Measurements from ENCODE around the gene DNER.
"Not testable (repeated sequence)": the region's sequence is repeated elsewhere in the genome, so short reads cannot be mapped to it uniquely, and the experiment has no call there.

Gene DNER

DNA sequence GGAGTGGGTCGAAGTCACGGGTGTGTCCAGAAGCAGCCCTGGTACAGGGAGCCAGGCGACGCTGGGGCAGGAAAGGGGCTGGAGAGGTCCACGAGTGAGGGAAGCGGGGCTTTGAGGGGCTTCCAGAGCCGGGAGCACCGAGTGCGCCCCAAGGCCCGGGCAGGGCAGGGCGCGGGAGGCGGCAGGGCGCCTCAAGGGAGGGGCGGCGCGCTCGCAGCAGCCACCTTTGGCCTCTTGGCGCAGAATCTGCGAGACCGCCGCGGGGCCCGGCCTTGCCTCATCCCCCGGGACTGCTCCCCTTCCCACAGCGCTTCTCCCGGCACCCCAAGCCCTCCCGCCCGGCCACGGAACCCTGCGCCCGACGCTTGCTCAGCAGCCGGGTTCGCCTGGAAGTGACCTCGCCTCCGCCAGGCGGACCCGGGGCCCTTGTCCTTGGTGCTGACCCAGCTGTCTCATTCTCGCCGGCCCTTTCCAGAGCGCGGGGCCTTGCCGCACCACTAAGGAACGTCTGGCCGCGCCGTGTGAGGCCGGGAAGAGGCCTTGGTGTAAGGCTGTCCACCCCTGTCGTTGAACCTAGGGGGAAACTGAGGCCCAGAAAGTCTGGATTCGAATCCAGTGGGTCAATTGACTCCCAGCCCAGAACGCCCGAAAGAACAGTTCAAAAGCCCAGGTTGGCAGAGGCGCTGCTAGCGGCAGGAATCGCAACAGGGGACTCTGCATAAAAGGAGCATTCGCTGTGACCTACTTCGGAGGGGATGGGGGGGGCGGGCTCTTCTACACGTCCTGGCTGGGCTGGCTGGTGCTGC lies 584 bp upstream of the DNER start:
- peak; percentile 28 for DNase-seq (ENCODE audit: low read depth)

DNA sequence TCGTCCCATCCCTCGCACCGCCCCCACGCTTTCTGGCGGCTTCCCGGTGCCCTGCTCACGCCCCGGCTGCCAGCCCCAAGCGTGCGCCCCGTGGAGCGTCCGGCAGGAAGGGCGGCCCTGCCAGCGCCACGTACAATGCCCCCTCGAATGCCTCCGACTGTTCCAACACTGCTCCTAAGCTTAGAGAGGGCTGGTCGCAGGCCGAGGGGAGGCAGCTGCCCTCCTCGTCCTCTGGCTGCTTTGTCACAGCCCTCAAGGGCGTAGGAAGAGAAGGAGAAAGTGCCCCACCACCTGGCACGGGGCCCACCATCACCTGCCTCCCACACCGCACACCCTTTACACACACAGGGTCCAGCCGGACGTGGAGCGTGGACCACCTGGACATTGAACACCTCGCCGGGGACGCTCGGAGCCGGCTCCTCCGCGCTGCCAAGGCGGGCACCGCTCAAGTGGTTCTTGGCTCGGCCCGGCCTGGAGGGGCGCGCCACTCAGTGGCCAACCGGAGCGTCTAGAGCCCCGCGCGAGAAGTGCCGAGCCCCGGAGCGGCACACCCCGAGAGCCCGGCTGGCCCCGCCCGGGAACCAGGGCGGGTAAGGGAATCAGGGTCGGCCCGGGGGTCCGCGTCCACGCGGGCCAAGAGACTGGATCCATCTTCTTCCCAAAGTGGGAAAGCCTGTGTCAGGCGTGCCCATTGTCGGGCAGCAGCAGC lies 830 bp downstream of the DNER start:
- DNase-seq (ENCODE audit: low read depth): no peak

DNA sequence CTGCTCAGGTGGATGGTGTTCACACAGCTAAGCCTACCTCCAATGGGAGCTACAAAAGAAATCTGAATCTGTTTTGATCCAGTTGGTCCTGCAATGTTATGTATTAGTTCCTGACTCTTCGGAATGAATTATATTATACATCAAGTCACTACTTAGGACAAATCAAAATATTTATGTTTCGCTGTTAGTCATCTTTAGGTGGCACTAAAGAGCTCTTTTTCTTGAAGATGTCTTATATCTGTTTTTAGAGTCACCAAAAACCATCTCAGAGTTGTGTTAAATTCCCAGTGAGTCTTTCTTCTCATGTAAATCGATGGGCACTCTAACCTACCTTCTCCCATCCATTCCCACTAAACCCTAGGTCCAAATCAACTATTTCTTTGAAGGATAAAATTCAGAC lies 2.2 kb downstream of the DNER start:
- DNase-seq (ENCODE audit: low read depth): no peak

DNA sequence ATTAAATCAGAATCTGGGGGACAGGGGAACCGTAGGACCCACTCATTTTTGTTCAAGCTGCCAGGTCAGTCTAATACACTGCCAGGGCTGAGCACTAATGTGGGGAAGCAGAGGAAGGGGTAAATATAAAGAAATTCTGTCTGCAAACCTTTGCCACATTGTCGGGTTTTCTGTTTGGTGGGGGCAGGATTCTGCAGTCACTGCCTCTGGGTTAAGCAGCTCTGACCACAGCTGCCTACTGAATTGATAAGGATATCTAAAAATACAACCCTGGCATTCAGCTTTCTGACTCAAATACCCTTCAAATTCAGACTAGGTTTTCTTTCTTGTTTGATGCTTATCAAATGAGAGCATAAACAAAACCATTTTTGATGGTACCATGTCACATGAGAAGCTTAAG lies 6.0 kb downstream of the DNER start:
- no peak for DNase-seq (ENCODE audit: low read depth)

DNA sequence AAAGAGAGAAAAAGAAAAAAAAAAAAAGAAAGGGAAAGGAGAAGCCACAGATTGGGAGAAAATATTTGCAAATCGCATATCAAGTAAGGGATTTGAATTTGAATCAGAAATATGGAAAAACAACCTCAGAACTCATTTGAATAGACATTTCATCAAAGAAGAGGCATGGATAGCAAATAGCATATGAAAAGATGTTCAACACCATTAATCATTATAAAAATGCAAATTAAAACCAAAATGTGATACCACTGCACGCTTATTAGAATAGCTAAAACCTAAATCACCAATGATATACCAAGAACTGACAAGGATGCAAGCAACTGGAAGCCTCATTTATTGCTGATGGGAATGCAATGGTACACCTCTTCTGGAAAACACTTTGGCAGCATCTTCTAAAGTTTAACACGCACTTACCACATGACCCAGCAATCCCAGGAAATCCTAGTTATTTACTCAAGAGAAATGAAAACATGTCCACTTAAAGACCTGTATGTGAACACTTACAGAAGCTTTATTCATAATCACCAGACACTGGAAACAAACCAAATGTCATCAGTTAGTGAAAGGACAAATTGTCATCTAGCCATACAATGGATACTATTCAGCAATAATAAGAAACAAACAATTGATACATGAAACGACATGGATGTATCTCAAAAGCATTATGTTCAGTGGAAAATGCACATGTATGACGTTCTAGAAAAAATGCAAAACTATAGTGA lies 10.3 kb downstream of the DNER start:
- no peak for DNase-seq (ENCODE audit: low read depth)

DNA sequence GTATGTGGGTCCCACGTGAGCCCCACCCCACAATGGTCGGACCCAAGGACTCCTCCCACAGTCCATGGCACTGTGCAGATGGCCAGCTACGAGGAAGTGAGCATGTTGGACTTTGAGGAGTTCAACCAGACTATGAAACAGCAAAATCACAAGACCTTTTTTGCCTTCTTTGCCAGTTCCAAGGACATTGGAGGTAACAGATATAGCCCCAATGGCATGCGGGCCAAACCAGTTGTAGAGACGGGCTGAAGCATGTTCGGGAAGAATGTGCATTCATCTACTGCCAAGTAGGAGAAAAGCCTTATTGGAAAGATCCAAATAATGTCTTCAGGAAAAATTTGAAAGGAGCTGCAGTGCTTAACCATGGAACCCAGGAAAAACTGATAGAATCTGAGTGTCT lies 12.6 kb downstream of the DNER start:
- no peak for DNase-seq (ENCODE audit: low read depth)

DNA sequence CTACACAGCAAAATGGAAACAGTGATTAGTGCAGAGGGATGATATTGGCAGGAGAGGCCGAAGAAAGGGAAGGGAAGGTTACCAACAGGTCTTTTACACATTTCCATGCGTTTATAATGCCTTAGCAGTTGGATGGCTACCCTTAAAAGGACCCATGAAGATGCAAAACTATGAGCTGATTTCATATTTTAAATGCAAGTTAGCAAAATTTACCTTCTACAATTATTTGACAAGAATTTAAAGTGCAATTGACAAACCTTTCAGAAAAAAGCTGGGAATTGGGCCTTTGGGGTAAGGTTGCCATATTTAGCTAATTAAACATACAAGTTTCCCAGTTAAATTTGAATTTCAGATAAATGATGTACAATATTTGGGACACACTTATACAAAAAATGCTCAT lies 13.3 kb downstream of the DNER start:
- no peak for DNase-seq (ENCODE audit: low read depth)

DNA sequence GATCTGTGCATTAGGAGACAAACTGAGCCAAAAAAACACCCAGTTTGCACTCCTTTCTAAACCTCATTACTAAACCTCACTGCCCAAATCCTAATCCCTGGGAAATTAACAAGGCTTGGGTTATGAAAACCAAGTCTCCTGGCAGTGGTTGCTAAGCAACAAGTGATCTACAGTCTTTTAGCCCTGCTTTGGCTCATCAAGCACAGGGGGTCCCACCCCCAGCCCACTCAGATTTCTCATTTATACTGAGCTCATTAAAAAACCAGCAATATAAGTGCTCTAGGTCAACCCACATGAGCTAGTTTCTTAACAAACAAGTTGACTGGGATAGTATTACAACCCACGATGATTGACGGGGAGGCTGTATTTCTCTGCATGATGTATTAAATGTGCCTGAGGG lies 18.4 kb downstream of the DNER start:
- DNase-seq (ENCODE audit: low read depth): no peak

DNA sequence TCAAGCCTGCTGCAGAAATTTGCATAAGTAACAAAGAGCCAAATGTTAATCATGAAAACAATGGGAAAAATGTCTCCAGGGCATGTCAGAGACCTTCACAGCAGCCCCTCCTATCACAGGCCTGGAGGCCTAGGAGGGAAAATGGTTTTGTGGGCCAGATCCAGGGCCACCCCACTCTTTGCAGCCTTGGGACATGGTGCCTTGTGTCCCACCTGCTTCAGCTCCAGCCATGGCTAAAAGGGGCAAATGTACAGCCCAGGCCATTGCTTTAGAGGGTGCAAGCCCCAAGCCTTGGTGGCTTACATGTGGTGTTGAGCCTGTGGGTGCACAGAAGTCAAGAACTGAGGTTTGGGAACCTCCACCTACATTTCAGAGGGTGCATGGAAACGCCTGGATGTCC lies 20.5 kb downstream of the DNER start:
- not testable (repeated sequence) for DNase-seq (ENCODE audit: low read depth)

DNA sequence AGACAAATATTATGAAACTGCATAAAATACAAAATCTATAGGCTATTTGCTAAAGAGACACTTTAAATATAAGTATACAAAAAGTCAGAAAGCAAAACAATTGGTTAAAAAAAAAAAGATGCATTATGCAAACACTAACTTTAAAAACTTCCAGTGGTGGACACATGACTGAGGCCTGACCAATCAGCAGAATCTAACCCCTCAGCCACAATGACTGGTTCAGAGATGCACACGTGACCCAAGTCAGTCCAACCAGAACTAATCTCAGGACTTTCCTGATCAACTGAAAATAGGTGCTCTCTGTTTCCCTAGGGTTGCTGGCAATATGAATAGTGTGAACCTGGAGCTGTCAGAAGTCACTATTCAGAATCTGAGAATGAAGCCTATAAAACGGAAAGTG lies 22.7 kb downstream of the DNER start:
- DNase-seq (ENCODE audit: low read depth): no peak

DNA sequence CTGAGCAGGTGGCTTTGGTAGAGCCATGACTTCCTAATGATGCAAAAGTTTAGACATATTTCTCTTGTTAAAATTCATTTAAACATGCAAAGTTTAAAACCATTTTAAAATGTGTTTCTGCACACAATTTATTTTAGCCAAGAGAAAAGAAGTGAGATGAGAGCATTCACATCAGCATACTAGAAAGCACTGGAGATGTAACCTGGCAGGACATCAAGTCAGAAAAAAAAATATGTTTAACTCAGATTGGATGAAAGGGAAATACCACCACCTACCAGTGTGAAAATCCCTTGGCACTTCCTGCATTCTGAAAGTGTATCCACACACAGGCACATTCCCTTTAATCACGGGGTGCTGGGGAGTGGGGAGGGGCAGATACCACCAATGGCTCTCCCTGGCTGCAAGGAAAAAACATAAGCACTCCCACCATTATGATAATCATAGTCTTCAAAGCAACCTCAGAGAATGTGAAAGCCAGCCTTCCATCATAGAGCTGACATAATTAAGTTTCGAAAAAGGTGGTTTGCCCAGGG lies 25.0 kb downstream of the DNER start:
- DNase-seq (ENCODE audit: low read depth): no peak

DNA sequence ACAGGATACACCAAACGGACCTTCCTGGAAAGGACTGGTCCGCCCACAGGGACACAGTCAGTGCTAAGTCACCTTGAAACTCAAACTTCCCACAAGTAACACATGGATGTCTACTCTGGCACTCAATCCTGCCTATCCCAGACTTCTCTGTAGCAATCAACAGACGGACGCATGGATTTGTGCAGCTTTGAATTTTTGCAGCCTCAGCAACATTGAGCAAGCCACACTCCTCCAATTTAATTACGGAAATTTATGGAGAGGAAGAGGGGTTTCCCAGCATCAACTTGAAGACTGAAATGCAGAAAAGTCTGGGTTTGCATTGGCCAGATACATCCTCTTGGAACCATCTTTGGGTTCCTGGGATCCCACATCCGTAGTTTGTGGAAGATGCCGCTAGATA lies 26.2 kb downstream of the DNER start:
- no peak for DNase-seq (ENCODE audit: low read depth)

DNA sequence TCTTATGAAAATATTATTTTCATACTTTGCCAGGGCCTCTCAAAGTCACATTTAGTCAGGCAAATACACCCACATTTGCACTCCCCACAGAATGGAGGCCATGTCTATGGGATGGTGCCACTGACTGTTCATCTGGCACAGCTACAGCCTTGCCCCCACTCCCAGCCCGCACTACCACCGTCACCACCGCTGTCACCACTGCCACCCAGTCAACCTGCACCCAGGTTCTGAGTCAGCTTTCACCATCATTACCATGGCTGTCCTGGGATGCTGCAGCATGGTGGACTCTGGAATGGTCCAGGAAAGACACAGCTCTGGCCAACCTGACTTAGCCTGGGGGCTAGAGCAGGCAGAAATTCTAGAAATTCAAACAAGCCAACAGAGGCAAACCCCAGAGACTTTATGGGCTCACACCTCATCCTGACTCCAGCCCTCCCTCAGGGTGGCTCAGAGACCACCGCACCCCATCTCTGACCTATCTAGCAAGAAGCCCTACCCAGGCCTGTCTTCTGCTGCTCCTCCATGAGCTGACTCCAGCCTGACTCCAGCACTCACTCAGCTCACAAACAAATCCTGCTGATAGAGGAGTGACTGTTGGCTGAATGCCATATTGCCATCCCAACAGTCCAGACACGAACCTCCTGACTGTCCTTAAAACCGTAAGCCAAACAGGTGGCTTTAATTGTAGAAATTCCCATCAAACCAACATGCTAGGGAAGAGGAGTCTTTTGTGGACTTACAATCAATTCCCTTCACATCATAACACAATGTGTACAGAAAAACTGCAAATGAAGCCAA lies 28.0 kb downstream of the DNER start:
- no peak for DNase-seq (ENCODE audit: low read depth)

DNA sequence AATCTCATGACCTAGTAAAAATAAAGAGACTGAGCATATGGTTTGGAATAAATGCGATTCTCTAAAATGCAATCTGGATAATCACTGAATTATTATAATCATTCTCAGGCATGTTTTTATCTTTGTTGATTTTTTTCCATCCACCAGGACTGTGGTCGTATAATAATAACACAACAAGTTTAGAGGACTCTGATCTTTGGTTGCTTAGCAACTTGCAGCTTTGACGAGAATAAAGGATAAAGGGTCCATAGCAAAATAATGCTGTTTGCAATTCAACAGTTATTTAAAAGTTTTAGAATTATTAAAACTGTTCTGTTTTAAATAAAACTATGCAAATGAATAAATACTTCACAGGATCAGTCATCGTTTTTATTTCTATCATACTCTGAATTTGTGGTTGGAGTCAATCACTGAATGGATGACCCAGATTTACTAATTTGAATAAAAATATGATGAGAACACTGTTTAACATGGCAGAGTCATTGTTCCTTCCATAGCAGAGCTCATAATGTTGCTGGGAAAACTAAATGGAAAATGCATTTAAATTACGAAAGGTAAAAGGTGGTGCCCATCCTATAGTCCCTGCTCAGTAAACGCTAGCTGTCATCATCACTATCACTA lies 29.3 kb downstream of the DNER start:
- DNase-seq (ENCODE audit: low read depth): no peak

DNA sequence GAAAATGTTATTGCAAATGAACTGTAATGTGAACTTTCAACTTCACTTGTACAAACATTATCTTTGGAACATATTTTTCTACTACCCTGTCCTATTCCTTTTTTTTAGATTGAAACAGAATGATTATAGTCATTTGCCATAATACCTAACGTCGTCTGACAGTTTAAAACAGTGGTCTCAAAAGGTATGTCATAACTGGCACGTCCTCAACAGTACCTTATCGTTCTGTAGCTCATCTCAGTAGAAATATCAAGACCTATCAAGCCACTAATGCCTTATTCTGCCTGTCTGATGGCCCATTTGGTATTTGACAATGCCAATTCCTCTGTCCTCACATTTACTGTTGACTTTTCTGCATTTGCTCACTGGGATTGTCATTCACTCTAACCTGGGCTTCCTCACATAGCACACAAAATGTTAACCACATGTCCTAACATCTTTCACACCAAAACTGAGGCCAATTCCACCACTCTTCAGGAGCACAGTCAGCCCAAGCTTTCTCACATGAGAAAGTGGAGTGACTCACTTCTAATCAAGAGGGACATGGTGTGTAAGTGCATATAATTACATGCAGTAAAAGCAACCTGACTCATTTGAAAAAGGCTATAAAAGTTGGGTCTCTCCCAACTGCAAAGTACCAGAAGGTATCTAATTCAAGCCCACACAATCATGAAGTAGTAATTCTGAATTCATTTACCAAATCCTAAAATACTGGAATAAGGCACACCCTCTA lies 34.8 kb downstream of the DNER start:
- DNase-seq (ENCODE audit: low read depth): no peak

DNA sequence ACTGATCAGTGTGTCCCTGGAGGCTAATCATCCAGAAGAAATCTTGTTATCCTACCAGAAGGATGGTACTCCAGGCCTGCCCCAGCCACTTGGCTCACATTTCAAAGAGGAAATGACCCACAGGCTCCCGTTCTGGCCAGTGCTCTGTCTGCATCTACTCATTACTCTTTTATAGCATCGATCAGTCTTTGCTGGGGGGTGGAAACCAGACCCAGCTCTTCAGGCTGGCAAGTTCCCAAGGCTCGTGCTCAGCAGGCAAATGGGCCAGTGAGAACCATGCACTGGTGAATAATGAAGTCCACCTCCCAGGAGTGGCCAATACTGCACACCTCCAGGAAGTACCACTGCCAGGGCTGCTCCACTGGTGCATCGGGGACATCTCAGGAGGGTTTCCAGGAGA lies 38.8 kb downstream of the DNER start:
- DNase-seq (ENCODE audit: low read depth): no peak

DNA sequence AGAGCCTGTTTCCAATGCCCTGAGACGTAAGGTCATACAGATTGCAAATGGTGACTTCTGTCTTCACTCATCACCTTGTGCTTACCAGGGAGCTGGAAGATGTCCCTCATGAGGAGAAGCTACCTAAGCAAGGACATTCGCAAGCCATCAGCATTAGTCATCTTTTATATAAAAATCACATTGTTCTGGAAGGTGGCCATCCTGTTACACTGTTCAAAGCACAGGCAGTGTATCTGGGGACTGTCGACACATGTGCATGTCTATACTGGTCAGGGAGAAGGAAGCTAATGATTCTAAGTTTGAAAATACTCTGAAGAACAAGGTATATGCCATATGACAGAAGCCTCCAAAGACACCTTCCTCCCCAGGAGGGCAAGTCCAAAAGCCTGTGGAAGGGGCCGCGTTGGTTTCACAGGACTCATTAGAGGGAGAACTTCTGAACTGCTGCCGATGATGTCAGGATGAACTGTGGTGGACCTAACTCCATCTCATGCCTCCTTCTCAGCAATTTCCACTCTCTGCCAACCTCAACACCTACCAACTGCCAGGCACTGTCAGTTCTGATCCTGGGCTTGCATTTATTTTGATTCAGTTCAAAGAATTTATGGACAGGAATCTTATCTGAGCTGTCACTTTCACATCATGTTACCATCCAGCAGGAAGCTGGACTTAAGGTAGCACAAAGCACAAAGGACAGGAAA lies 39.4 kb downstream of the DNER start:
- DNase-seq (ENCODE audit: low read depth): no peak

DNA sequence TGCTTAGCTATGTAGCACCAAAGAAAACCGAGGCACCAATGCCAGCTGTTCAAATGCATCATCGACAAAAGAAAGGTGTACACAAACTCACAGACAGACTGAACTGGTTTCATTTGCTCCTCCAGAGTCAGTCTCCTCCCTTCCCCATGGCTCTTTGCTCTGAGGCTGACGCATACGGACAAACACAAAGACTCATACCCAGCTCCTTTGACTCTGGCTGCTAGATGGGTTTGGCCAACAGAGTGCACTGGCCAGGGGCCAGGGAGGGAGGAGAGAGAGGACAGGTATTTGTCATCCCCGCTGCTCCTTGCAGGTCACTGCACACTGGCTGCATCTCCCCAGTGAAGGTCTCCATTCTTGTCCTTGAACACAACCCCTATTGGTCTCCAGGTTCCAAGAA lies 40.7 kb downstream of the DNER start:
- DNase-seq (ENCODE audit: low read depth): no peak

DNA sequence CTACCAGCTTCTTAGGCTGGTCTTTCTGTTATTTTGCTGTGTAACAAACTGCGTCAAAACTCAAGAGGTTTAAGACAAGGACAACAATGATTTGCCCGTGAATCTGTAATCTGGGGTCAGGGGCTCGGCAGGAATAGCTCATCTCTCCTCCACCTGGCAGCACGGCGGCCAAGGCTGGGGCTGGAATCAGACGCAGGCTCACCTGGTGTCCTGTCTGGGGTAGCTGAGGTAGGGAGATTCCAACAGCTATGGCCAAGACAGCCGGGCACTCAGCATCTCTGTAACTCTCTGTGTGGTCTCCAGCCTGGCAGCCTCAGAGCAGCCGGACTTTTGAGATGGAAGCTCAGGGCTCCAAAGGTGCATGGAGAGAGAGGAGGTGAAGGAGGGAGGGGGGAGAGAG lies 42.3 kb downstream of the DNER start:
- DNase-seq (ENCODE audit: low read depth): no peak

DNA sequence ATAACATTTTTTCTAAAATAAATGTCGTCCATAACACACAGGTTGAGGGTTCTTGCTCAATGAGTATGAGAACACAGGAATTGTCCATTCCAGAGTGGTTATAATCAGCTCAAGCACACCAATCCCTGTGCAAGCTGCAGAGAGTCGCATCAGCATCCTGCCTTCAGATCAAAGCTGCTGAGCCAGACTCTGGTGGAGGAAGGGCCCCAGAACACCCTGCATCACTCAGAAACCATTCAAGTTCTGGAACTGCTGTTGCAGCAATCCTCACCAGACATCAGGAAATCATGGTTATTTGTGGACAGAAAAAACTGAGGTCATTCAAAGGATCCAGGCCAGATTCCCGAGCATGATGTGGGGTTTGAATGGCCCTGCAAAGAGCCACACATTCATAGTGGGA lies 44.5 kb downstream of the DNER start:
- no peak for DNase-seq (ENCODE audit: low read depth)

All from GM04504 (cell line).